Stimulated activated CD4-positive, alpha-beta T cell treated with anti-CD3 and anti-CD28 coated beads, Interleukin-4, amount 100 ng/mL, for 48 hours (primary cell): Measurements from ENCODE around the gene MEF2D.

Experiments used
- DNase-seq, 2 donors: peaks; one replicate each; pipeline ENCODE4 v3.0.0-alpha.2; 2020; ENCODE audit warnings: low read depth in 2 of 2

Gene MEF2D

DNA sequence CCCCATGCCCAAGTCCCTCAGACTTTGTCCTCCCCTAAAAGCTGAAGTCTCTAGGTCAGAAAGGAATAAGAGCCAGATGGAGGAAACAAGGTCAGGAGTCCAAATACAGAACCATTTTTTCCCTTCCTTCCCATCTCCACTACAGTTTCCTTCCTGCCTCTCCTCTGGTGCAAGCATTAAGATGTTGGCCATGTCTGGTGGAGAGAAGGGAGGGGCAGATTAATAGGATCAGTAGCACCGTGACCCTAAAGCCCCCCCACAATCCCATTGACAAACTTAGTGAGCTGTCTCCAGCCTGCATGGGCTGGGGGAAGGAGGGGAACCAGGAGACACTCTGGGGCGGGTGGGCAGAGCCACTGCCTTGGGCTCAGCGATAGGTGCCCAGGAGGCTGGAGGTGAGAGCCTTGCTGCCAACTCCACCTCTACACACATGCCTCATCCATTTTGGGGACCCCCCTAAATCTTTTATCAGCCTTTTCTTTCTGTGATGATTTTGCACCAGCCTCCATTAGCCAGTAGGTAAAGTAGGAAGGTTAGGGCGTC, 71.8 kb downstream of the MEF2D start:
- no peak for DNase-seq

DNA sequence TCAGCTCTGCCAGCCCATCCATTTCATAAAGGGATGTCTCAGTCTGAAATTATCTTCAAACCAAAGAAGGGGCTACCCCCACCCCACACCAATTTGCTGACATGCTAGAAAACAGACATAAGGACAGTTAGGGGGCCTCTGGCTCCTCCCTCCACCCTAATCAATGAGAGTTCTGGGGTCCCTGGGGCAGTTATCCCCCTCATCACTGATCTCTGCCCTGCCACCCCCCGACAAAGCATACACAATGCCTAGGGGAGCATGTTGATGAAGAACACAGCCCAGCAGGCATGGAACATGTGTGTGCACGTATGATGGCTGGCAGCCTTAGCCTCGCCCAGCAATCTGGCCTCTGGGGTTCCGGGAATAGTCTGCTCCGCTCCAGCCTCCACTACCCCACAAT, 72.6 kb downstream of the MEF2D start:
- no peak for DNase-seq

DNA sequence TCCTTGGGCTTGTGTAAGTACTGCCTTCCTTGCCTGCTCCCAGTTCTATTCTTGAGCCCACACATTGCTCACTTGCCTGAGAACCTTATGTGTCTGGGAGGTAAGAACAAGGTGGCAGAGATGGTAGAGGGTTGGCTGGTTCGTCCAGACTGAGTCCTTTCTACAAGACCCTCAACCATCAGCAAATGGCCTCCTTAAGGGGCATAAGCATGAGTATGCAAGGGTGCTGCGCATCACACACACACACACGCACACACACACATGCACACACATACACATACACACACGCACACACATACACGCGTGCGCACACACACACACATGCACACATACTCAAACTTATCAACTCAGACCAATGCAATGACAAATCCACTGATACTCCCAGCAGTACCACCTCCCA, 74.6 kb downstream of the MEF2D start:
- DNase-seq, result no peak

DNA sequence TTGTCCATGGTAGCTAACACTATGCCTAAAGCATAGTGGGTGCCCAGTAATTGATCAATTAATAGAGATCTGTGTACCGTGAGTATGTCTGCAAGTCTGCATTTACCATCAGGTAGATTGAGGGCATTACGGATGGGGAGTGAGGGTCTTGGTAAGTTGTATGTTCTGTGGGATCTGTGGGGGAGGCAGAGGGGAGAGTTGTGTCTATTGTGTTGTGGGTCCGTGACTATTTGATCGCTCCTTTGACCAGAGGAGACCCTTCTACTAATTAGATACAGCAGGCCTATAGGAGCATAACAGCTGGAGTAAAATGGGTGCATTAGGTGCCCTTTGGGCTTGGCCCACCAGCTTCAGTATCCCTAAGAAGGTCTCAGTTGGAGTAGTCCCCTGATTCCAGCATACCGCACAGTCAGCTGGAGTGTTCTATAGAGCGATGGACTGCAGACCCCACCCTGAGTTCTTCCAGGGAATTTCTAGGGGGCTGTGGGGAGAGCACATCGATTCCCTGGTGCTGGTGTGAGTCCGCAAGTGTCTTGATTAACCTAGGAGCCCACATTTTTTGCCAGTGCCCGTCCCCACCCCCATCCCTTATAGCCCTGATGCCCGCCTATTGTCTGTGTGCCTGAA, 75.7 kb downstream of the MEF2D start:
- no peak for DNase-seq

DNA sequence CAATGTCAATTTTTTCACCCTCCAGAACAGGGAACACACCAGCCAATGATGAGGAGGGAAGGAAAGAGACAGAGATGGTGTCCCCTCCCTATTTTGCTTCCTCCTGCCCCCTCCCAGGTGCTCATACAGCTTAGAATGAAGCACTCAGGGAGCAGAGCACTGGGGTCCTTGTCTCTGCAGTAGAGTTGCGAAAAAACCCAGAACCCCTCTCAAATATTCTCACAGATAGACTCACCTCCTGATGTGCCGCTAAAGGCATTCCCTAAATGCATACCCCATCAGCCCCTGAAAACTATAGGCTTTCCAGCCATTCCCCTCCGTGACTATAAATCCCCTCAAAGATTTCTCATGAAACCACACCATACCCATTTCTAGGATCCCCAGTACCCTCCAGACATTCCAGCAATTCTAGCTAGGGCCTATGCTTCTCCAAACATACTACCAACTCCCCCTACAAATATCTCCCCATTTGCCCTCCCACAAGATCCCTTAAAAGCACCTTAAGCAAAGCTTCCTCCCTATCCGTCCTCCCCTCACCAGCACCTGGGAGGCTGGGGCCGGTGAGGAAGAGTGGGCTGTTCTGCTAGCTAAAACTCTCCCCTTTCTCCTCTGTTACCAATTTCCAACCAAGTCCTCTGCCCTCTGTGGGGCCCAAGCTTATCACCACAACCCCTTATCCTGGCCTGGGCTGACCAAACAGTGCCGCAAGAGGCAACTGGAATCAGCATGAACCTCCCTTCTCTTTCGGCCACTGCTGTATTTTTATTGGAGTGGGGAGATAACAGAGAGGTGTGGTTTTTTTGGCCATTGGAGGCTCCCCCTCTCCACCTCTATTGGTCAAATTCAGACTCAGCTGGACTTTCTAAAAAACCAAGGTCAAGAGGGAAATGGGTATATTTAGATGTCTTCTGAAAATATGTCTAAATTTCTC, 76.9 kb downstream of the MEF2D start:
- DNase-seq, result no peak

DNA sequence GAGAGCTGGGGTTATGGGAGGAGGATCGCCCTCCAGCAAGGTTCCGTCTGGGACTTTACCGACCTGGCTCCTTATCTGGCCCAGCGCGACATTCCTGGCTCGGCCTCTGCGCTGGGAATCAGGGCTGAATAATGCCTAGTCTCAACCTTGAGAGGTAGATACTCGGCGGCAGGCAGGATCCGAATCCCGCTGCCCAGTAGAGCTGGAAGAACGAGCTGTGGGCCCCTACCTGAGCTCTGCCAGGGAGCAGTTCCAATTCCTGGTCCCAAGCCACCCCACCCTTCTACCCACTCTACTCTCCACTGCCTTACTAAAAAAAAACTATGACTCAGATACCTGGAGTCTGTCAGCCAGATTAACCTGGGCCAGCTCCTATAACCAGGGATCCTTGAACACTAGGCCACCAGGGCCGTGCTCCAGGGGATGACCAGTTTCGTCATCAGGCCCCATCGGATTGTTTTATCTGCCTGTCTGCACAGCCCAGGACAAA, 77.9 kb downstream of the MEF2D start:
- no peak for DNase-seq

DNA sequence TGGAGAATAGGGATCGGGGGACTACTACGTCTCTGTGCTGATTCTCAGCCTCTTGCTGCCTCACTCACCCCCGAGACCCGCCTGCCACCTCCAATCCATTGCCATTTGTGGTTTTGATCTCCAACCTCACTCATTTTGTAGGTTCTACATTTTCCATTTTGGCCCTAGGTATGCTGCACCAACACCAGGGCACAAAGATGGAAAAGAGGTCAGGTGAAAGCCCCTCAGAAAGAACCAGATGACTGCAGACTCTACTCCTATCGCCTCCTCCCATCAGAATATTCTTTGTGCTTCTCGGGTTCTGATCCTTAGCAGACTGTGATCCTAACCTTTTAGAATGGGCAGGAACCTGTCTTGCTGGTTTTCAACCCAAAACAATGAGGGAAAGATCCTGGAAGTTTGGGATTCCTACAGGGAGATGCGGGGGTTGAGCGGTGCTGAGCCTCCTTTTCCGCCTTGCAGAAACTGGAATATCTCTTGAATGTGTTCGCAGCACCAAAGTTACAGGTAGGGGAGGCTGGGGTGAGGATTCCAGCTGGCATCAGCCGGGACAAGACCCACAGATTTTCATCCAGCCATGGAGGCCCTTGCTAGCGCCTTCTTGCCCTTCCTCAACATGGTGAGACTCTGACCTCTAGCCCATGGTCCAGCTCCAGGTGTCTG, 78.5 kb downstream of the MEF2D start:
- no peak for DNase-seq

DNA sequence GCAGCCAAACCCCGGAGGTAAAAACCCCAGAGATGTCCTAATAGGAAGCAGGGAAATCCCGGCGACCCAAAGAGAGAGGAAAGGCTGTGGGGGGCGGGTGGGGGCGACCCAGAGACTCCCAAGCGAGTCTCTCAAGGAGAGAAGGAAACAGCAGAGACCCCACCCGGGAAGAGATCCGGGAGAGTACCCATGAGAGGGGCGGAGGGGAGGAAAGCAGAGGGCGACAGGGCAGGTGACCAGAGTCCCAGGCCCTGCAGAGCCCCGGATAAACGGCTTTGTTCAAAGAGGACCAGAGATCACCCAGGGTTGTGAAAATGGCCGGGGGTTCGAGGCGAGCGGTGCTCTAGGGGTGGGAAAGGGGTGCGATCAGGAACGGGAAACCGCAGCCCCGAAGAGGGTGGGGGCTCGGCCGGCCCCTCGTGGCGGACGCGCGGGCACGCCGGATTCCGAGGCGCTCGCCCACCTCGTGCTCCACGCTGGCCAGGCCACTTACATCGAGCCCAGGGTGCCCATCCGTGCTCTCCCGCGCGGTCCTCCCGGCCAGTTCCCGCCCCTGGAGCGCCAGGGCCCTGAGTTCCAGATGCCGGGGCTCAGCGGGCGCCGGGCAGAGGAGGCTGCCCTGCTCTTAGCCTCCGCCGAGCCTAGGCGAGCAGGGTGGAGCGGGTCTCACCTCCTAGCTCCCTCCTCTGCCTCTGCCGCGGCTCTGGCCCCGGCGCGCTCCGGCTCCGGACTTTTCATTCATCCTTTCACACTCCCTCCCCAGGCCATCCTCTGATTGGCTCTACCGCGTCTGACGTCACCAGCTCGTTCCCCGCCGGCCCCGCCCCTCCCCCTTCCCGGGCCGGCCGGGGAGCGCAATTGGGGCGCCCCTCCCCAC, 79.3 kb downstream of the MEF2D start:
- peak; percentile 64 to 65 for DNase-seq

DNA sequence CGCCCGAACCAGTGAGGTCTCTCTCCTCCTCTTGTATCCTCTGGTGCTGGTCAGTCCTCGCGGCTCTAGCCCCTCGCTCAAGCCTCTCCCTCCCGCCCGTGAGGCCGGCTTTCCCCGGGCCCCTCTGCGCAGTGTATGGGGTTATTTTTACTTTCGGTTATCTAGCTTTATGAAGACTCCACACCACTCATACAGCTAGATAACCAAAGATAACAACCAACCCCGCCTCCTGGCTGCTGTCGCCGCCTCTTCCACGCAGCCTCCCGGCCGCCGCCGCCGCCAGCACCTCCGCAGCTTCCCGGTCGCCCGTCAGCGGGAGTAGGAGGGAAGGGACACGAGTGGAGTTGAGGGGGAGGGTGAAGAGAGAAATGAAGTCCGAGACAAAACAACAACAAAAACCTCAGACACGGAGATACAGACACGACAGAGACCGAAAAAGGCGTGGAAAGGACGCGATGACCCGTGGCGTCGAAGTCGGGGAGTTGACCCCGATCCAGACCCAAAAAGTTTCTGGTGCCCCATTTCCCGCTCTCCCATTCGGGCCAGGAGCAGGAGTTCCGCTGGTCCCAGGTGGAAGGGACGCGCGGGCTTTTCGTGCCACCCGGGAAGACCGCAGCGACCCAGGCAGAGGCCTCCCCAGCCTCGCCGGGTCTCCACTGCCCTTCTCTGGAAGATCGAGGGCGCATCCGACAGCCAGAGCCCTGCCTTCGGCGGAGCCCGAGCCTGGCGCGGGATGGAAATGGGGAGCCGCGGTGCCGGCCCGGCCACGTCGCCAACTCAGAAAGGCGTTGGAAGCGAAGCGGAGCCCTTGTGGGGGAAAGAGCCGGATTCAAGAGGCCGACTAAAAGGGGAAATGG, 80.1 kb downstream of the MEF2D start:
- no peak for DNase-seq

DNA sequence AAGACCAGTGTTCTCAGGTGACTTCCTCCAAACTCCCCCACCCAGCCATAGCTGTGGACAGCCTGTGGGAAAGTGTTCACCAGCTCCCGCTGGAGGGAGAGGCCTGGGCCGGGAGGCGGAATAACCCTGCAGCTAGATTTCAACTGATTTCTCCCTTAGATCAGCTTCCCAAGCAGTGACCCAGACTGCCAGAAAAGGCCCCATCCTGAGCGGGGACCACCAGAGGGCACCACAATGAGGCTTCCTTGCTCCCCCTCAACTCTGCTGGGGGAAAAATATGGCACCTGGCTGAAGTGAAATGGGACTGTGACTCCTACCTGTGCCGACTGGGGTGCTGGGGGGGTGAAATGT, 80.7 kb downstream of the MEF2D start:
- no peak for DNase-seq

DNA sequence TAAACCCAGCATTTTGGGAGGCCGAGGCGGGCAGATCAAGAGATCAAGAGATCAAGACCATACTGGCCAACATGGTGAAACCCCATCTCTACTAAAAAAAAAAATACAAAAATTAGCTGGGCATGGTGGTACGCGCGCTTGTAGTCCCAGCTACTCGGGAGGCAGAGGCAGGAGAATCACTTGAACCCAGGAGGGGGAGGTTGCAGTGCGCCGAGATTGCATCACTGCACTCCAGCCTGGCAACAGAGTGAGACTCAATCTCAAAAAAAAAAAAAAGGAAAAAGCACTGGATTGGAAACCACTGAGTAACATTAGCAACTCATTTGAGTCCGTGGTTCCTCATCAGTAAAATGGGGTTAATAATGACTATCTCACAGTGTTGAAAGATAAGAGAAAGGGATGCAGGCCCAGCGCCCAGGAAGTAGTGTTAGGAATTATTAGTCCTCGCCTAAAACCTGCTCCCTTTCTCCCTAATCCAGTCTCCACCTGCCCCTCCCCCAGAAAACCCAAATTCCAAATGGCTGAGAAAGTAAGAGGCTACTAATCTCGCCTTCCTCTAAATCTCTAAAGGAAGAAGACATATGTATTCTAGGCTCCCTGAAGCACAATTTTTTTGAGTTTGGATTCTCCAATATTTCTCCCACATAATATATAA, 82.0 kb downstream of the MEF2D start:
- no peak for DNase-seq

DNA sequence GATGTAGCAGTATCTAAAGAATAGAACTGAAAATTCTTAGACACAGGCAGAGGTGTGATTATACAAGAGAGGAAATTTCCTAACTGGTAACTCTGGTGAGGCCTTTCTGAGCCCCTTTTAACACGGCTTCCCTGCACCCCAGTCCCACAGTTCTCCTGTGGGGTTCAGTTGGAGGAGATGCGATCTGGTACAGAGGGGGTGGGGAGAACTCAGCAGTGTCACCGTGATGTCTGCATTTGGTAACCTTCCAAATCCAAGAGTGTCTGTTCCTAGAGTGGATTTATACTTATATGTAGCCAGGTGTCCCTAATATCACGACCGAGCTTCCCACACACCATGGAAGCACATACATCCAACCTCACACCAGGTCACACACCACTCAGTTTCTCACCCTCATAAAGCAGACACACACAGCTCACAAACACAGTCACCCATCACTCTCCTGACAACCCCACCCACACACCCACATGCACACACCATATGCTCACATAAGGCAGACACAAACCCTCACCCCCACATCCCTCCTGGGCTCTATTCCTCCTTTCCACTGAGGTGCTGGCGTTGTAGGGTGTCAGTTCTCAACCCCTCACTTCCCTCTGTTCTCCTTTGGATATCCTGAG, 83.1 kb downstream of the MEF2D start:
- no peak for DNase-seq

DNA sequence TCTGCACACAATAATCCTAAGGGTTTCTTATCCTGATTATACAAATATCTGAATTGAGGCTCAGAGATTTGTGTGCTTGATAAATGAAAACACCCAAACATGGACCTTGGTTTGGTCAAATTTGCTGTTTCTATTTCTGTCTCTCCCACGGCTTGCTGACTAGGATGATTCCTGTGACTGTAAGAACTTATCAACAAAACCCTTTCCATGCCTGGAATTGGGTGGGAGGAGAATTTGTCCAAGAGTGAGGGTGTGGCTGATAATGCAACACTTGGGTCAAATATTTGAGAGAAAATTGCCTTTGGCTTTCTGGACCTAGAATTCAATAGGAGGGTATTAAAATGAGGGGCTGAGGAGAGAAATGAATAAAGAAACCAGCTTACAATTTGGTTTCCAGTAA, 83.6 kb downstream of the MEF2D start:
- DNase-seq, result no peak

DNA sequence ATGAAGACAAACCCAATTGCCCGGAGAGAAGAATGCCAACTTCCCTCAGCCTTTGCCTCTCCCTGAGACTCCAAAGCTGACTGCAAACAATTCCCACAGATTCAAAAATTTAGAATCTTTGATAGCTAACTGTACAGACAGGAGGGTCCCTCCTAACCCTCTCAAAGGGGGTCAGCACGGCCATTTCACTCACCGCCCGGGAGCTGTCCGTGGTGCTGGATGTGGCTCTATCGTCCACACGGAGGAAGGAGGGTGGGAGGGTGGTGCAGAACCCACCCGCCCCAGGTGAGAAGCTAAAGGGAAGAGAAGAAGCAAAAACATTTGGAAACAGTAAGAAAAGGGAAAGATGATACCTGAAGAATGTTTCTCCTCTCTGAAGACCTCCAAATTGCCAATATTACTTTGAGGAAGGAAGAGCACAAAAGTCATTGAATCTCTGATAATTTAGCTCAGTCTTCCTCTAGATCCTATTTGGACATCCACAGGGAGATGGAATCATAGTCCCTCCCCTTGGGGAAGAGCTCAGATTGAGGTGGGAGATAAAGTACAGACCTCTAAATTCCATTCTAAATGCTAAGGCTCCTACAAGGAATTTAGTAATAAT, 86.0 kb downstream of the MEF2D start:
- DNase-seq, result no peak
